ENCODE results near the gene UMOD. TPM values are rescaled to one million over a fixed set of nuclear protein-coding genes. Genes with fewer than 3 reads are reported as not detected.
"Not testable (repeated sequence)": the region's sequence is repeated elsewhere in the genome, so short reads cannot be mapped to it uniquely, and the experiment has no call there.

Gene UMOD
- total RNA-seq, 4 donors from 2014 or later: not detected

DNA sequence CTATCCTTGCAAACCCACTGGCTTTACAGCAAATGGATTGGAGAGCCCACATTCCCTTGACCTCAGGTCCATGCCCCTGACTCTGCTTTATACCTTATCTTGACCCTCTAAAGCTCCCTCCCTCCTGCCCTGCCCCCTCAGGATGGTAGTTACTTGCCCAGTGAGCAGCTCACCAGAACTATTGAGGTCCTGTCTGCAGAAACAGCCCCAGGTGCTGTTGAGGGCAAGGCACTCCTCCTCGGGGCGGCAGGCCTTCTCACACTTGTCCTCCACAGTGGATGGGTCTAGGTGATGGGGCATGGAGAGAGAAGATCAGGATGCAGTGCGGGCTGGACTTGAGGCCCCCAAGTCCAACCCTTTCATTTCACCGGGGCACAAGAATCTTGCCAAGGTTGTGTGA is 29.8 kb downstream of the UMOD start:
- H3K4me3 ChIP-seq (replicated peaks in 1 of 3): no peak overlapping the region
- TF ChIP-seq POLR2A (IDR thresholded peaks at IDR 0.05): no peak
- TF ChIP-seq, protein P1, sequence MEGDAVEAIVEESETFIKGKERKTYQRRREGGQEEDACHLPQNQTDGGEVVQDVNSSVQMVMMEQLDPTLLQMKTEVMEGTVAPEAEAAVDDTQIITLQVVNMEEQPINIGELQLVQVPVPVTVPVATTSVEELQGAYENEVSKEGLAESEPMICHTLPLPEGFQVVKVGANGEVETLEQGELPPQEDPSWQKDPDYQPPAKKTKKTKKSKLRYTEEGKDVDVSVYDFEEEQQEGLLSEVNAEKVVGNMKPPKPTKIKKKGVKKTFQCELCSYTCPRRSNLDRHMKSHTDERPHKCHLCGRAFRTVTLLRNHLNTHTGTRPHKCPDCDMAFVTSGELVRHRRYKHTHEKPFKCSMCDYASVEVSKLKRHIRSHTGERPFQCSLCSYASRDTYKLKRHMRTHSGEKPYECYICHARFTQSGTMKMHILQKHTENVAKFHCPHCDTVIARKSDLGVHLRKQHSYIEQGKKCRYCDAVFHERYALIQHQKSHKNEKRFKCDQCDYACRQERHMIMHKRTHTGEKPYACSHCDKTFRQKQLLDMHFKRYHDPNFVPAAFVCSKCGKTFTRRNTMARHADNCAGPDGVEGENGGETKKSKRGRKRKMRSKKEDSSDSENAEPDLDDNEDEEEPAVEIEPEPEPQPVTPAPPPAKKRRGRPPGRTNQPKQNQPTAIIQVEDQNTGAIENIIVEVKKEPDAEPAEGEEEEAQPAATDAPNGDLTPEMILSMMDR (IDR thresholded peaks at IDR 0.05): no peak
- DNase-seq: no peak
- H3K27me3 ChIP-seq: no peaks in the 10 kb centered on the region
- intact Hi-C loops (cut with DNase I): no loop called here
- no peaks in the 10 kb centered on the region for H3K36me3 ChIP-seq
- no peak overlapping the region for H3K27ac ChIP-seq
- 92 to 100% methylated on average over 2 to 4 of the region's 4 CpGs for WGBS, 2 donors
- H3K9me3 ChIP-seq: no peaks in the 10 kb centered on the region
- no peaks in the 10 kb centered on the region for H3K4me1 ChIP-seq

DNA sequence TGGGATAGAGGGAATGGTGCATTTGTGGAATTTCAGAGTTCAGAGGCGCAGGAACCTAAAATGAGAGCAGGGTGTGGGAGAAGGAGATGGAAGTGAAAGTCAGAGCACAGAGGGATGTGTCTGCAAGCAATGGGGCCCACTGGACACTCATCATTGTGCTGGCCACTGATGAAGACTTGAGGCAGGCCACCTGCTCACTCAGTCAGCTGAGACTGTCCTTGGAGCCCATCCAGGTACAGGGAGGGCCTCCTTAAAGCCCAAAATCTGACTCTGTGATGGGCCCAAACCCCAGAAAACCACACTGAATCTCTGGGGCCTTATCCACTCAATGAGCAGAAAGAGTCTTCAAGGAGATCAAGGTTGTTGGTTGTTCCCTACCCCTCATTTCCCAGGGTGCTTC is 30.8 kb downstream of the UMOD start:
- H3K36me3 ChIP-seq: no peaks in the 10 kb centered on the region
- no peaks in the 10 kb centered on the region for H3K4me1 ChIP-seq
- H3K9me3 ChIP-seq: no peaks in the 10 kb centered on the region
- no peaks in the 10 kb centered on the region for H3K27me3 ChIP-seq
- 71 to 85% methylated on average over 1 of the region's 1 CpG for WGBS, 2 donors
- TF ChIP-seq, protein P1 (IDR thresholded peaks at IDR 0.05): no peak
- no peak for TF ChIP-seq POLR2A (IDR thresholded peaks at IDR 0.05)
- H3K4me3 ChIP-seq (replicated peaks in 1 of 3): no peak overlapping the region
- no peak for DNase-seq
- no peak overlapping the region for H3K27ac ChIP-seq
- intact Hi-C loops (cut with DNase I): no loop called here

DNA sequence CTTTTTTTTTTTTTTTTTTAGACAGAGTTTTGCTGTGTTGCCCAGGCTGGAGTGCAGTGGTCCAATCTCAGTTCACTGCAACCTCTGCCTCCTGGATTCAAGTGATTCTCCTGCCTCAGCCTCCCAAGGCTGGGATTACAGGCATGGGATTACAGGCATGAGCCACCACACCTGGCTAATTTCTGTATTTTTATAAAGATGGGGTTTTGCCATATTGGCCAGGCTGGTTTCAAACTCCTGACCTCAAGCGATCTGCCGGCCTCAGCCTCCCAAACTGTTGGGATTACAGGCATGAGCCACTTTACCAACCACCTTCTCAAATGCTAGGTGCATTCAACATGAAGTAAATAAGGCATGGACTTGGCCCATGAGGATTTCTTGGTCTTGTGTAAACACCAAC is 31.5 kb downstream of the UMOD start:
- H3K27me3 ChIP-seq; H3K4me1 ChIP-seq; intact Hi-C loops (cut with DNase I); H3K4me3 ChIP-seq (replicated peaks in 1 of 3); H3K36me3 ChIP-seq; H3K27ac ChIP-seq; H3K9me3 ChIP-seq; DNase-seq: not testable (repeated sequence)
- WGBS, 2 donors: 80 to 97% methylated on average over 2 of the region's 2 CpGs

DNA sequence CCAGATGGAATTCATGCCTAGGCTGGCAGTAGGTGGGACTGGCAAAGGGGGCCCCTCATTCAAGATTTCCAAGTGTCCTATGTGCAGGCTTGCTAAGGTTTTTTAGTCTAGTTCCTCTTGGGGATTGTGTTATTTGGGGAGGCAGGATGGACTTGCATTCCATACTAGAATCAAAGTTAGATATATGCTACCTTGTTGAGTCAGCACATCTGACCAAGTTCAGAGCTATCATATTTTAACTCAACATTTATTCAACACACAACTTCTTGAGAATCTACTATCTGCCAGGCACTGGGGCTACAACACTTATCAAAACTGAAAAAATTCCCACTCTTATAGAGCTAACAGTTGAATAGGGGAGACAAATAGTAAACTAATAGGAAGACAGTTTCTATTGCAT is 31.9 kb downstream of the UMOD start:
- intact Hi-C loops (cut with DNase I): no loop called here
- Histone ChIP-seq H3K9me3 (no peaks in the 10 kb centered on the region), H3K27me3 (no peaks in the 10 kb centered on the region), H3K36me3 (no peaks in the 10 kb centered on the region), H3K27ac (no peak overlapping the region), H3K4me1 (no peaks in the 10 kb centered on the region), H3K4me3 (replicated peaks in 1 of 3) (no peak overlapping the region)
- DNase-seq: no peak
- no peak for TF ChIP-seq POLR2A (IDR thresholded peaks at IDR 0.05)
- TF ChIP-seq, protein P1 (IDR thresholded peaks at IDR 0.05): no peak

DNA sequence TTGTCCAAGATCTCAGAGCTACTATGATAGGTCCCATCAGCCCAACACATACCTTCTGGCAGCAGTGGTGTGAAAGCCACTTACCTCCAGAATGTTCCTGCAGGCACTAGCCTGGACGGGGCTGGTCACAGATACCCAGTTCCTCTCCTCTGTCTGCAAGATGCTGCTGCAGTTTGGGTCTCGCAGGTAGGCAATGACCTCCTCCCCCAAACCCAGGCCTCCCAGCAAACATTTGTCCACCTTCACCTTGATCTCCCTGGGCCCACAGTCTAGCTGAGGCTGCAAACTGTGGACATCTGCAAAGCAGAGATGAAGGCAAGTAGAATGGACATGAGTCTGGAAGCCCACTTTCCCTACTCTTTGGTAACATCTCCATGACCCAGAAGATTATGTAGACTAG is 32.3 kb downstream of the UMOD start:
- WGBS, 2 donors: 69 to 96% methylated on average over 2 of the region's 2 CpGs
- H3K27ac ChIP-seq: no peak overlapping the region
- TF ChIP-seq, protein P1 (IDR thresholded peaks at IDR 0.05): no peak
- no peak for TF ChIP-seq POLR2A (IDR thresholded peaks at IDR 0.05)

DNA sequence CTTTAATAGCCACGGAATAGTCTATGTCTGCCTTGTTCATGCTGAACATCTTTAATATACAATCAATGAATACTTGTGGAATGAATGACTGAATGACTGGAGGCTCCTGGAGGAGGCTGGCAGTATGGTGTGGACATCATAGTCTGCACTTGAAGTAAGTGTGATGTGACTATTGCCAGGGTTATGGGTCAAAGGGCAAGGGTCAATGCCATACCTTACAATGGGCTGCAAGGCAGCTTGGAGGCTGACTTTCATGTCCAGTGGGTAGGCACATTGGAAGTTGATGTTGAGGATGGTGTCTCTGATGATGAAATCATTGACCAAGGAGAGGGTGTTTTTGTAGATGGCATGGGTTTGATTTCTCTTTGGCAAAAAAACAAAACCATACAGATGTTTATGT is 33.1 kb downstream of the UMOD start:
- WGBS, 2 donors: 64 to 88% methylated on average over 1 of the region's 1 CpG
- intact Hi-C loops (cut with DNase I): no loop called here
- H3K36me3 ChIP-seq: no peaks in the 10 kb centered on the region
- no peak for TF ChIP-seq POLR2A (IDR thresholded peaks at IDR 0.05)
- TF ChIP-seq, protein P1 (IDR thresholded peaks at IDR 0.05): no peak
- H3K27ac ChIP-seq: no peak overlapping the region
- H3K4me1 ChIP-seq: no peaks in the 10 kb centered on the region
- H3K27me3 ChIP-seq: no peaks in the 10 kb centered on the region
- no peaks in the 10 kb centered on the region for H3K9me3 ChIP-seq
- no peak for DNase-seq
- H3K4me3 ChIP-seq (replicated peaks in 1 of 3): no peak overlapping the region

More for the DNA sequence above, 32.3 kb downstream of the UMOD start:
- DNase-seq: no peak
- Histone ChIP-seq H3K4me1 (no peaks in the 10 kb centered on the region), H3K36me3 (no peaks in the 10 kb centered on the region), H3K9me3 (no peaks in the 10 kb centered on the region), H3K27me3 (no peaks in the 10 kb centered on the region), H3K4me3 (replicated peaks in 1 of 3) (no peak overlapping the region)
- intact Hi-C loops (cut with DNase I): no loop called here

All from thyroid gland (tissue), 4 donors.